ENCODE results near the gene MUC5B.
"Not testable (repeated sequence)": the region's sequence is repeated elsewhere in the genome, so short reads cannot be mapped to it uniquely, and the experiment has no call there.

Gene MUC5B

GRCh38 chr11:1241706-1242105 lies 18.8 kb downstream of the MUC5B start:
- Histone ChIP-seq H3K36me3 (ENCODE audit: control insufficient read depth, insufficient read depth, low read length) (no peaks in the 10 kb centered on the region), H3K4me3 (replicated peaks; ENCODE audit: low read depth, low read length) (no peak overlapping the region), H3K27me3 (replicated peaks; ENCODE audit: control insufficient read depth, insufficient read depth, low read length) (no peaks in the 10 kb centered on the region)
- TF ChIP-seq, protein P1, sequence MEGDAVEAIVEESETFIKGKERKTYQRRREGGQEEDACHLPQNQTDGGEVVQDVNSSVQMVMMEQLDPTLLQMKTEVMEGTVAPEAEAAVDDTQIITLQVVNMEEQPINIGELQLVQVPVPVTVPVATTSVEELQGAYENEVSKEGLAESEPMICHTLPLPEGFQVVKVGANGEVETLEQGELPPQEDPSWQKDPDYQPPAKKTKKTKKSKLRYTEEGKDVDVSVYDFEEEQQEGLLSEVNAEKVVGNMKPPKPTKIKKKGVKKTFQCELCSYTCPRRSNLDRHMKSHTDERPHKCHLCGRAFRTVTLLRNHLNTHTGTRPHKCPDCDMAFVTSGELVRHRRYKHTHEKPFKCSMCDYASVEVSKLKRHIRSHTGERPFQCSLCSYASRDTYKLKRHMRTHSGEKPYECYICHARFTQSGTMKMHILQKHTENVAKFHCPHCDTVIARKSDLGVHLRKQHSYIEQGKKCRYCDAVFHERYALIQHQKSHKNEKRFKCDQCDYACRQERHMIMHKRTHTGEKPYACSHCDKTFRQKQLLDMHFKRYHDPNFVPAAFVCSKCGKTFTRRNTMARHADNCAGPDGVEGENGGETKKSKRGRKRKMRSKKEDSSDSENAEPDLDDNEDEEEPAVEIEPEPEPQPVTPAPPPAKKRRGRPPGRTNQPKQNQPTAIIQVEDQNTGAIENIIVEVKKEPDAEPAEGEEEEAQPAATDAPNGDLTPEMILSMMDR (IDR thresholded peaks at IDR 0.05; ENCODE audit: insufficient read depth, low read length, poor library complexity, severe bottlenecking): no peak
- DNase-seq (ENCODE audit: extremely low read depth, insufficient read length): no peak

DNA sequence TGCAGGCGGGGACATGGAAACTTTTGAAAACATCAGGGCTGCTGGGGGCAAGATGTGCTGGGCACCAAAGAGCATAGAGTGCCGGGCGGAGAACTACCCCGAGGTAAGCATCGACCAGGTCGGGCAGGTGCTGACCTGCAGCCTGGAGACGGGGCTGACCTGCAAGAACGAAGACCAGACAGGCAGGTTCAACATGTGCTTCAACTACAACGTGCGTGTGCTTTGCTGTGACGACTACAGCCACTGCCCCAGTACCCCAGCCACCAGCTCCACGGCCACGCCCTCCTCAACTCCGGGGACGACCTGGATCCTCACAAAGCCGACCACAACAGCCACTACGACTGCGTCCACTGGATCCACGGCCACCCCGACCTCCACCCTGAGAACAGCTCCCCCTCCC lies 19.4 kb downstream of the MUC5B start:
- TF ChIP-seq, protein P1 (IDR thresholded peaks at IDR 0.05; ENCODE audit: insufficient read depth, low read length, poor library complexity, severe bottlenecking): no peak
- no peaks in the 10 kb centered on the region for H3K27me3 ChIP-seq (replicated peaks; ENCODE audit: control insufficient read depth, insufficient read depth, low read length)
- no peak for DNase-seq (ENCODE audit: extremely low read depth, insufficient read length)
- no peak overlapping the region for H3K4me3 ChIP-seq (replicated peaks; ENCODE audit: low read depth, low read length)
- H3K36me3 ChIP-seq (ENCODE audit: control insufficient read depth, insufficient read depth, low read length): no peaks in the 10 kb centered on the region

- not testable (repeated sequence) for DNase-seq (ENCODE audit: extremely low read depth, insufficient read length); H3K36me3 ChIP-seq (ENCODE audit: control insufficient read depth, insufficient read depth, low read length)
Measured at GRCh38 chr11:1242751-1243150, 19.9 kb downstream of the MUC5B start.

DNA sequence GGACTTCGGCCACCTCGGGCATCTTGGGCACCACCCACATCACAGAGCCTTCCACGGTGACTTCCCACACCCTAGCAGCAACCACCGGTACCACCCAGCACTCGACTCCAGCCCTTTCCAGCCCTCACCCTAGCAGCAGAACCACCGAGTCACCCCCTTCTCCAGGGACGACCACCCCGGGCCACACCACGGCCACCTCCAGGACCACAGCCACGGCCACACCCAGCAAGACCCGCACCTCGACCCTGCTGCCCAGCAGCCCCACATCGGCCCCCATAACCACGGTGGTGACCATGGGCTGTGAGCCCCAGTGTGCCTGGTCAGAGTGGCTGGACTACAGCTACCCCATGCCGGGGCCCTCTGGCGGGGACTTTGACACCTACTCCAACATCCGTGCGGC lies 20.7 kb downstream of the MUC5B start:
- not testable (repeated sequence) for H3K27me3 ChIP-seq (replicated peaks; ENCODE audit: control insufficient read depth, insufficient read depth, low read length); H3K4me3 ChIP-seq (replicated peaks; ENCODE audit: low read depth, low read length); DNase-seq (ENCODE audit: extremely low read depth, insufficient read length); H3K36me3 ChIP-seq (ENCODE audit: control insufficient read depth, insufficient read depth, low read length)

More at GRCh38 chr11:1242751-1243150, 19.9 kb downstream of the MUC5B start:
- H3K4me3 ChIP-seq (replicated peaks; ENCODE audit: low read depth, low read length); H3K27me3 ChIP-seq (replicated peaks; ENCODE audit: control insufficient read depth, insufficient read depth, low read length): not testable (repeated sequence)

DNA sequence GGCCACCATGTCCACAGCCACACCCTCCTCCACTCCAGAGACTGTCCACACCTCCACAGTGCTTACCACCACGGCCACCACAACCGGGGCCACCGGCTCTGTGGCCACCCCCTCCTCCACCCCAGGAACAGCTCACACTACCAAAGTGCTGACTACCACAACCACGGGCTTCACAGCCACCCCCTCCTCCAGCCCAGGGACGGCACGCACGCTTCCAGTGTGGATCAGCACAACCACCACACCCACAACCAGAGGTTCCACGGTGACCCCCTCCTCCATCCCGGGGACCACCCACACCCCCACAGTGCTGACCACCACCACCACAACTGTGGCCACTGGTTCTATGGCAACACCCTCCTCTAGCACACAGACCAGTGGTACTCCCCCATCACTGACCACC lies 21.7 kb downstream of the MUC5B start:
- DNase-seq (ENCODE audit: extremely low read depth, insufficient read length); H3K27me3 ChIP-seq (replicated peaks; ENCODE audit: control insufficient read depth, insufficient read depth, low read length); H3K4me3 ChIP-seq (replicated peaks; ENCODE audit: low read depth, low read length); H3K36me3 ChIP-seq (ENCODE audit: control insufficient read depth, insufficient read depth, low read length): not testable (repeated sequence)

GRCh38 chr11:1245717-1246116 lies 22.9 kb downstream of the MUC5B start:
- not testable (repeated sequence) for H3K4me3 ChIP-seq (replicated peaks; ENCODE audit: low read depth, low read length); DNase-seq (ENCODE audit: extremely low read depth, insufficient read length); H3K36me3 ChIP-seq (ENCODE audit: control insufficient read depth, insufficient read depth, low read length); H3K27me3 ChIP-seq (replicated peaks; ENCODE audit: control insufficient read depth, insufficient read depth, low read length)

- not testable (repeated sequence) for DNase-seq (ENCODE audit: extremely low read depth, insufficient read length); H3K27me3 ChIP-seq (replicated peaks; ENCODE audit: control insufficient read depth, insufficient read depth, low read length); H3K4me3 ChIP-seq (replicated peaks; ENCODE audit: low read depth, low read length); H3K36me3 ChIP-seq (ENCODE audit: control insufficient read depth, insufficient read depth, low read length)
Measured at GRCh38 chr11:1246301-1246700, 23.4 kb downstream of the MUC5B start.

DNA sequence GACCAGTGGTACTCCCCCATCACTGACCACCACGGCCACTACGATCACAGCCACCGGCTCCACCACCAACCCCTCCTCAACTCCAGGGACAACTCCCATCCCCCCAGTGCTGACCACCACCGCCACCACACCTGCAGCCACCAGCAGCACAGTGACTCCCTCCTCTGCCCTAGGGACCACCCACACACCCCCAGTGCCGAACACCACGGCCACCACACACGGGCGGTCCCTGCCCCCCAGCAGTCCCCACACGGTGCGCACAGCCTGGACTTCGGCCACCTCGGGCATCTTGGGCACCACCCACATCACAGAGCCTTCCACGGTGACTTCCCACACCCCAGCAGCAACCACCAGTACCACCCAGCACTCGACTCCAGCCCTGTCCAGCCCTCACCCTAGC lies 24.2 kb downstream of the MUC5B start:
- not testable (repeated sequence) for H3K4me3 ChIP-seq (replicated peaks; ENCODE audit: low read depth, low read length); DNase-seq (ENCODE audit: extremely low read depth, insufficient read length); H3K27me3 ChIP-seq (replicated peaks; ENCODE audit: control insufficient read depth, insufficient read depth, low read length); H3K36me3 ChIP-seq (ENCODE audit: control insufficient read depth, insufficient read depth, low read length)

DNA sequence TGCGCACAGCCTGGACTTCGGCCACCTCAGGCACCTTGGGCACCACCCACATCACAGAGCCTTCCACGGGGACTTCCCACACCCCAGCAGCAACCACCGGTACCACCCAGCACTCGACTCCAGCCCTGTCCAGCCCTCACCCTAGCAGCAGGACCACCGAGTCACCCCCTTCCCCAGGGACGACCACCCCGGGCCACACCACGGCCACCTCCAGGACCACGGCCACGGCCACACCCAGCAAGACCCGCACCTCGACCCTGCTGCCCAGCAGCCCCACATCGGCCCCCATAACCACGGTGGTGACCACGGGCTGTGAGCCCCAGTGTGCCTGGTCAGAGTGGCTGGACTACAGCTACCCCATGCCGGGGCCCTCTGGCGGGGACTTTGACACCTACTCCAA lies 26.1 kb downstream of the MUC5B start:
- not testable (repeated sequence) for H3K36me3 ChIP-seq (ENCODE audit: control insufficient read depth, insufficient read depth, low read length); DNase-seq (ENCODE audit: extremely low read depth, insufficient read length); H3K27me3 ChIP-seq (replicated peaks; ENCODE audit: control insufficient read depth, insufficient read depth, low read length); H3K4me3 ChIP-seq (replicated peaks; ENCODE audit: low read depth, low read length)

- not testable (repeated sequence) for H3K27me3 ChIP-seq (replicated peaks; ENCODE audit: control insufficient read depth, insufficient read depth, low read length); H3K36me3 ChIP-seq (ENCODE audit: control insufficient read depth, insufficient read depth, low read length); H3K4me3 ChIP-seq (replicated peaks; ENCODE audit: low read depth, low read length); DNase-seq (ENCODE audit: extremely low read depth, insufficient read length)
Measured at GRCh38 chr11:1250411-1250810, 27.5 kb downstream of the MUC5B start.

Measured in GM06990 (cell line).